Activated B cell treated with CpG ODN at 0.5 μM for 24 hours (primary cell): ENCODE data around the gene RFX8. TPM values are rescaled to one million over a fixed set of nuclear protein-coding genes. Genes with fewer than 3 reads are reported as not detected.

Experiments used
- ATAC-seq: fragments of 200-7000 bp; cut with Tn5 transposase; one replicate; pipeline ENCODE4 v1.10.0; 2021; ENCODE audit warnings: low read depth, mild to moderate bottlenecking, moderate library complexity
- CTCF ChIA-PET: fragments of 350-600 bp; sonication (Branson Sonifier 250); formaldehyde crosslinking; loops from one replicate; lab custom pipeline; 2021; ENCODE audit warnings: antibody characterized with exemption; lab: Charles Lee
- POLR2A ChIA-PET: fragments of 350-600 bp; sonication (Branson Sonifier 250); formaldehyde crosslinking; loops from one replicate; lab custom pipeline; 2021; ENCODE audit warnings: antibody characterized with exemption; lab: Charles Lee
- DNase-seq: peaks from one replicate; pipeline ENCODE4 v3.0.0; 2022
- H3K27ac Mint-ChIP-seq: one replicate; pipeline ENCODE4 v1.8.0; 2020; ENCODE audit warnings: mixed read lengths
- H3K27me3 Mint-ChIP-seq: one replicate; pipeline ENCODE4 v1.8.0; 2021; ENCODE audit warnings: mixed read lengths
- H3K36me3 Mint-ChIP-seq: one replicate; pipeline ENCODE4 v1.8.0; 2021; ENCODE audit warnings: low read depth, mixed read lengths
- H3K4me1 Mint-ChIP-seq: one replicate; pipeline ENCODE4 v1.8.0; 2021; ENCODE audit warnings: mixed read lengths
- H3K4me3 Mint-ChIP-seq: one replicate; pipeline ENCODE4 v1.8.0; 2020; ENCODE audit warnings: mild to moderate bottlenecking, mixed read lengths
- H3K9me3 Mint-ChIP-seq: one replicate; pipeline ENCODE4 v1.8.0; 2020; ENCODE audit warnings: mixed read lengths
- CTCF ChIP-seq: fragments of 200-600 bp; IDR thresholded peaks from one replicate; pipeline ENCODE4 v1.8.0; 2022; ENCODE audit warnings: antibody characterized with exemption, mild to moderate bottlenecking
- intact Hi-C: fragments of 100-400 bp; cut with micrococcal nuclease; formaldehyde crosslinking; loops from one replicate; pipeline ENCODE4 v1.15.1; 2024
- total RNA-seq: library from RNA; stranded (reverse); gene quantifications from 2 replicates; pipeline ENCODE4 v1.2.3, GENCODE V29; 2022

Gene RFX8
- total RNA-seq, 1 donor from 2014 or later = not detected

GRCh38 chr2:101517758-101518271, 42.9 kb upstream of the RFX8 start:
- Mint-ChIP-seq H3K27ac (no peak overlapping the region), H3K4me3 (no peak overlapping the region), H3K27me3 (no peaks in the 10 kb centered on the region), H3K36me3 (no peaks in the 10 kb centered on the region), H3K4me1 (peaks cover 29% of the 10 kb centered on the region), H3K9me3 (peaks cover 14% of the 10 kb centered on the region)
- intact Hi-C loops = loop anchor here (2.0 kb wide), 1 partner anchor 313 kb away; no protein-coding TSS in a partner anchor
- DNase-seq (no peak), ATAC-seq (no peak)
- CTCF ChIA-PET = no interaction called here
- no peak for TF ChIP-seq CTCF
- POLR2A ChIA-PET = interaction anchor here (1.0 kb wide), 1 partner anchor 26 kb away, joined by 6 read pairs; no protein-coding TSS in a partner anchor

DNA sequence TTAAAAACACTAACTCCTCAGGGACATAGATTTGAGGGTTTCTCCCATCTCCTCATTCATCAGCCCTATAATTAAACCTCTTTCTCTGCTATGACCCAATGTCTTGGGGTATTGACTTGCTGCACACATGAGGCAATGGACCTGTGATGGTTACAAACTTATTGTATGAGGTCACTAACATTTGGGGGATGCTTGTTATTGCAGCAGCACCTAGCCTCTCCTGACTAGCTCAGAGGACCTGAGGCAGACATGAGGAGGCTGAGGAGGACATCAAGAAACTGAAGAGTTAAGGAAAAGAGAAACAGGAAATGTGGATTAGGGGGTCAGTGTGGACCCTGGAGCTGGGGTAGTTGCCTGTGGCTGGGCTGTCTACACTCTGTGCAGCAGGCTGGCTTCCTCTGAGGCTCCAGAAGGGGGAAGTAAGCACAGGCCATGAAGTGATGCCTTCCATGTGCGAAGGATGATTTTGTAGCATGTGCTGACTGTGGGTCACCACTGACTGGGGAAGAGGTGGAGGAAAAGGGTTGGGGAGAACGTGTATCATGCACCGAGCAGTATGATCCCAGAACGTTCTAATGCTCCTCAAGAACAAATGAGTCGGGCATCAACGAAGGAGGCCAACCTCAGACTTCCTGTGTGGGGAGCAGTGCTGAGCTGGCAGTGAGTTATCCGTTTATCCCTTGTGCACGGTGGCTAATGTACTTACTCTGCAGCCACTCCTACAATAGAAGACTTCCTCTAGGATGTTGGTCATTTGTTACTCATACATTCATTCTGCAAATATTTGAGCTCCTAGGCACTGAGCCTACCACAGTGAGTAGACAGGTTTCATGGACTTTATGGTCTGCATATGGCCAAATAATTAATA, 42.1 kb upstream of the RFX8 start:
- ATAC-seq (peak; percentile 21), DNase-seq (no peak)
- no peaks in the 10 kb centered on the region for H3K36me3 Mint-ChIP-seq
- H3K4me1 Mint-ChIP-seq = peaks cover 29% of the 10 kb centered on the region
- POLR2A ChIA-PET = no interaction called here
- H3K4me3 Mint-ChIP-seq = no peak overlapping the region
- no peak overlapping the region for H3K27ac Mint-ChIP-seq
- no peak for TF ChIP-seq CTCF
- H3K27me3 Mint-ChIP-seq = no peaks in the 10 kb centered on the region
- peaks cover 14% of the 10 kb centered on the region for H3K9me3 Mint-ChIP-seq
- intact Hi-C loops = loop anchor here (2.0 kb wide), 1 partner anchor 314 kb away; no protein-coding TSS in a partner anchor
- CTCF ChIA-PET = no interaction called here

DNA sequence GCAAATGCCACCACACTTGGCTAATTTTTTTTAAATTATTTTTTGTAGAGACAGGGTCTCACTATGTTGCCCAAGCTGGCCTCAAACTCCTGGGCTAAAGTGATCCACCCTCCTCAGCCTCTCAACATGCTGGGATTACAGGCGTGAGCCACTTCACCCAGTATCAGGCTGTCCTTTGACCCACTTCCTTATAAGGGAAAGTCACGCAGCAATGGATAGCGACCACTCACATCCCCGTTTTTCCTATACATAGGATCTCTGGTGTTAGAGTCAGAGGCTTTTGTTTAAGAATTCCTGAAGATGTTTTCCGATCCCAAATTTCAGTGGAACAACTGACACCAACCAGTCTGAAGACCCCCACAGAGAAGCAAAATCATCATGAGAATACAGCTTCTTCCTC, 41.4 kb upstream of the RFX8 start:
- Mint-ChIP-seq H3K27me3 (no peaks in the 10 kb centered on the region), H3K4me3 (no peak overlapping the region), H3K9me3 (peaks cover 14% of the 10 kb centered on the region), H3K4me1 (peaks cover 26% of the 10 kb centered on the region), H3K27ac (no peak overlapping the region), H3K36me3 (no peaks in the 10 kb centered on the region)
- TF ChIP-seq CTCF = no peak
- ATAC-seq (no peak), DNase-seq (no peak)
- ChIA-PET CTCF (no interaction called here), POLR2A (no interaction called here)
- intact Hi-C loops = loop anchor here (2.0 kb wide), 1 partner anchor 314 kb away; no protein-coding TSS in a partner anchor

DNA sequence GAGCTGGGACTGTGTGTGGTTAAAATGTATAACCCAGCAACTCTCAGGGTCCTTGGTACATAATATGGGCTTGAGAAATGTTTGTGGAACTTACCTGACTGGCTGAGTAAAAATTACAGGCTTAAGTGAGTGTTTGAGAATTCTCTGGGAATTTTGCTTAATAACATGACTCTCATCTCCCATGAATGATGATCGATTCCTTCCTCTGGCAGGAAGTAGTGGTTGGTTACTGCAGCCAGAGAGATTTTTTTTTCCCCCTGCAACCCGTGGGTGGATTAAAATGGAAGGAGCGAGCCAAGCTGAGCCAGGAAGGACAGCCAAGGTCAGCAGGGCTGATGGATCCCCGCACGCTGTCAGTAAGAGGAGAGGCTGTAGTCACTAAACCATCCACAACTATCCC, 40.6 kb upstream of the RFX8 start:
- no peak overlapping the region for H3K4me3 Mint-ChIP-seq
- no peak for DNase-seq
- no peaks in the 10 kb centered on the region for H3K36me3 Mint-ChIP-seq
- intact Hi-C loops = no loop called here
- CTCF ChIA-PET = no interaction called here
- peaks cover 25% of the 10 kb centered on the region for H3K4me1 Mint-ChIP-seq
- POLR2A ChIA-PET = interaction anchor here (0.5 kb wide), 2 partner anchors 12 to 178 kb away, joined by 3 read pairs; no protein-coding TSS in a partner anchor
- H3K27me3 Mint-ChIP-seq = peaks cover 2% of the 10 kb centered on the region
- H3K9me3 Mint-ChIP-seq = peaks cover 14% of the 10 kb centered on the region
- no peak for ATAC-seq
- no peak overlapping the region for H3K27ac Mint-ChIP-seq
- no peak for TF ChIP-seq CTCF

DNA sequence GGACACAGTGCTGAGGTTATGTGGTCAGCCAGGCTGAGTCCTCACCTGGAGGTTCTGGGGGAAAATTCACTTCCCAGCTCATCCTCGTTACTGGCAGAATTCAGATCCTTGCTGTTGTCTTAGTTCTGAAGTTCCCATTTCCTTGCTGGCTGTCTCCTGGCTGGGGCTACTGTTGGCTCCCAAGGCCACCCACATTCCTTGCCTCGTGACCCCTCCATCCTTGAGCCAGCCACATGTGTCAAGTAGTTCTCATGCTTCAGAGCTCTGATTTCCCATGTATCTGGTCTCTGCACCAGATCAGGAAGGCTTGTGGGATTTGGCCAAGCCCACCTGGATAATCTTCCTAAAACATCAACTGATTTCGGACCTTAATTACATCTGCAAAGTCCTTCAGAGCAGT, 38.1 kb upstream of the RFX8 start:
- no peak for DNase-seq
- no peak overlapping the region for H3K27ac Mint-ChIP-seq
- peaks cover 14% of the 10 kb centered on the region for H3K9me3 Mint-ChIP-seq
- H3K36me3 Mint-ChIP-seq = no peaks in the 10 kb centered on the region
- no peak overlapping the region for H3K4me3 Mint-ChIP-seq
- no peak for ATAC-seq
- H3K4me1 Mint-ChIP-seq = peaks cover 17% of the 10 kb centered on the region
- peaks cover 2% of the 10 kb centered on the region for H3K27me3 Mint-ChIP-seq
- intact Hi-C loops = no loop called here
- ChIA-PET POLR2A (no interaction called here), CTCF (no interaction called here)
- TF ChIP-seq CTCF = no peak
